HG03342 (cell line): ENCODE data around the gene FNDC3A.

Experiments used
- ATAC-seq: cut with Tn5 transposase; IDR thresholded peaks from one replicate; pipeline ENCODE4 v1.9.1; 2021; ENCODE audit warnings: mild to moderate bottlenecking, moderate library complexity; ENCODE audit not compliant: unreplicated experiment

The FNDC3A gene

DNA sequence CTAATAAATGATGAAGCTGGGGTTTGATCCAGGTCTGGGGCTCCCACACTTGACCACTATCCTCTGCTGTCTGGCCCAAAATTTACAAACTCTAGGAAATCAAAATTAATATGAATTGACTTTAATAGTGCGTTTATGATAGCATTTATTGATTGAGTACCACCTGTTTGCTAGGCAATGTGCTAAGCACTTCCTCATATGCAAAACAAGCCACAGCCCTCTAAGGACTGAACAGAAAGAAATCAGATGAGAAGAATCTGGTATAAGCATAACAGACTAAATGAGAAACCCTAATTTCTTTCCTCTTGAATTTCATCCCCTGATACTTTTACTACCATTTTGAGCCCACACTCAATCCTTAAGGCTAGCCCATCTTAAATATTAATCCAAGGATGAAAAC, 237.8 kb downstream of the FNDC3A start:
- no peak for ATAC-seq

DNA sequence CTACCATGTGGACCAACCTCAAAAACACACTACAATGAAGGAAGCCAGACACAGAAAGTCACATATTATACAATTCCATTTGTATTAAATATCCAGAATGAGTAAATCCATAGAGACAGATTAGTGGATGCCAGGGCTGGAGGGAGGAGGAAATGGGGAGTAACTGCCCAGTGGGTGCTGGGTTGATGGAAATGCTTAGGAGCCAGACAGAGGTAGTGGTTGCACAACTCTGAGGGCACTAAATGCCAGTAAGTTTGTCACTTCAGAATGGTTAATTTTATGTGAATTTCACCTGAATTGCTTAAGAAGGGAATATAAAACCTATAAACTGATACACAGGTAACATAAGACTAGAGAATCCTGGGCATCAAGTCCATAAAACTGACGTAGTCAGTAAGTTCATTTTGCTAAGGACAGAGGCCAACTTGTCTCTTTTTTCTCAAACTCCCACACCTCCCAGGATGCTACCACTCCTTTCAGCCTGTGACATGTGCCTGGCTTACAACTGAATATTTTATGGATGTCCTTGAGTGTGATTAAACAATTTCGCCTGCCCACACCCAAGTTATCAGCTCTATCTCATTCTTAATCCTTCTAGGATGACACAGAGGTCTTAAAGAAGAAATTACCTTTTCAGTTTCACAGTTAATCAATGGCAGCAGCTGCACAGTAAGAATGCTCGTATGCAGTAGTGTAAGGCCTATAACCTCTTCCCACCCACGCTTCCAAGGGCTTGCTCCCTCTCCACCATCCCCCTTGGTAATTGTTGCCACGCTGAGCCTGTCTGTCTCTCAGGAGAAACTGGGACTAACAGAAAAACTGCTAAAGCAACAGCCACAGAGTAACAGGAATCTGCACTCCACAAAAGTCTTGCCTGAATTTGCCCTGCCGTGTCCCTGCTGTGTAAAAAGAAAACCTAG, 238.5 kb downstream of the FNDC3A start:
- ATAC-seq, result no peak

DNA sequence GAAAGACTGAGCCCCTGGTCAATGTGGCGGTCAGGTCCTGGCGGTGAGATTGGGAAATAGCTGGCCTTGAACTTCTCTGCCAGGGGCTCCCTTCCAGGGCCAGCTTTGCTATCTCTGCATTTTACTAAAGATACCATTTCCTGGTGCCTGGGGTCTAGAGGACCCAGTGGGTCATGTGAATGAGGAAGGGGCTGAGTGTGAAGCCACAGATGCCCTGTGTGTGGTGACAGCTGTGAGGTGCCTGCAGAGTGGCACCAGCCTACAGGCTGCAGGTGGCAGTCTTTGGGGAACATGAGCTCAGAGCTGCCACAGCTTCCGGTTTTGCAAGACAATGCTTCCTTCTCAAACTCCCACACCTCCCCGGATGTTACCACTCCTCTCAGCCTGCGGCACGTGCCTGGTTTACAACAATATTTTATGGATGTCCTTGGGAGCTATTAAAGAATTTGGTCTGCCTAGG, 239.2 kb downstream of the FNDC3A start:
- no peak for ATAC-seq

DNA sequence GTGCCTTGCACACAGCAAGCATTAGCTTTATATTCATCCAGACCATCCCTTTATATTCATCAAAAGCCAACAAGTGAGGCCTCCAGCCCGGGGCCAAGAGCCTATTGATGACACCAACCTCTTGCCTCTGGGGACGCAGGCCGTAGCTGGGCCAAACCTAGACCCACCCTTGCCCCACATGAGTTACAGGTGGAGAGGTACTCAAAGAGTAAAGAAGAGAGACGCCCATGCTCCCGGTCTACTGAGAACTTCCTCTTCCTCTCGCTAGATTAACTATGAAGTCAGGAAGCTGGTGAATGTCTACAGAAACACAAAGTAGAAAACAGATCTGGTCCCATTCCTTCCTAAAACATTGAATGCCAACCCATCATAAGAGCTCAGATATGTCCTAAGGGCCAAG, 240.6 kb downstream of the FNDC3A start:
- ATAC-seq, result no peak

DNA sequence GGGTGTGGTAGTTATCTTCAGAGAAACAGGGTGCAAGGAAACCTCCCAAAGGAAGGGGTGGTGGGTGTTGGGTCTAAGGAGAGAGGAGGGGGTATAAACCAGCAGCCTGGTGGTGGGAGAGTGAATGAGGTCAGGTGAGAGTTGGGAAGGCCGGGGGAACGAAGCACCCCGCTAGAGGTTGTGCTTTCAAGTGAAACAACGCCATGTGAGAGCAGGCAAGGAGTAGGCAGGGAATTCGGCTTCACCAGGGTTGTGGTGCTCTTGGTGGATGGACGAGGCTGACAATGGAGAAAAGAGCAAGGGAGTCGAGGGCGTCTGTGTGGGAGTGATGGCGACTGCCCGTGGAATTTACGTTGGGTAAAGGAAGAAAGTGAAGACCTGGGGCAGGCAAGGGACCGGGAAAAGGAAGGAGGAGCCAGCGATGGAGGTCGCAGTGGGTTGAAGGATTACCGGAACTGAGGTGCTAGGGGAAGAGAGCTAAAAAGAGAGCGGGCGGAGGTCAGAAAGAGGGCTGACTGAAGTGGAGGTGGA, 242.3 kb downstream of the FNDC3A start:
- ATAC-seq, result no peak

DNA sequence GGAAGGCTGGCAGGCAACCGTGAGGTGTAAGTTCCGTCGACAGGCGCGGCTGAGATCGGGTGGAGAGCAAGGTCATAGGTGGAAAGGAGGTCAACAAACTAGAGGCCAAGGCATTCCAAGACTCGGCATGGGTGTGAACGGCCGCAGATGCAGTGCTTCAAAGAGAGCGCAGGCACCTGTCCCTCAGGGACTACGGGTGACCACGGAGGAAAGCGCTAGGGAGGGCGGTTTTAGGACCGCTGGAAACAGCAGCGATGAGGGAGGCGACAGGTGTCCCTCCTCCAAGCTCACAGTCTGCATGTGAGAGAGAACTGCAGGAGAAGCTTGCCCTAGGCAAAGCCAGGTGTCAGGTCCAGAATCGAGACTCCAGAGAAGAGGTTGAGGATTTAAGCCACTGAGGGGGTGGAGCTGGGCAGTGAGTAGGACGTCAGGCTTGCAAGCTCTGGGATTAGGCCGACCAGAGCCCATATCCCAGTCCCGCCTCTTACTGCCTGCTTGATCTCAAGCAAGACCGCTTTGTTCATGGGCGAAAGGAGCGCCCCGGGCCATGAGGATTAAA, 242.9 kb downstream of the FNDC3A start:
- no peak for ATAC-seq

DNA sequence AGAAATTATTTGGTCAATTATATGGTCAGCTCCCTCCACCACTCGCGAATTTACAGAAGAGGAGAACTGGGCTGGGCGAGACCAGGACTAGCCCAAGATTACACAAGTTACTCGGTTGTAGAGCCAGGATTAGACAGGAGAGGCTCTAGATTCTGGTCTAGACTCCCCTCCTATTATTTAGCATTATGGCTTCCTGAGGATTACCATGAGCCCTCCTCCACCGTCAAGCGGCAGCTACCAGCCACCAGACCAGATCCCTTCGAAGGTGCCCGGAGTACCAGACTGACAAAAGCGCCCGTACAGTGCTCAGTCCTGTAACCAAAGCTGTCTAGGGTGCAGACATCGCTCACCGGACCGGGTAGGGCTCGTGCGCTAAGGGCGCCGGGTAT, 243.9 kb downstream of the FNDC3A start:
- no peak for ATAC-seq

DNA sequence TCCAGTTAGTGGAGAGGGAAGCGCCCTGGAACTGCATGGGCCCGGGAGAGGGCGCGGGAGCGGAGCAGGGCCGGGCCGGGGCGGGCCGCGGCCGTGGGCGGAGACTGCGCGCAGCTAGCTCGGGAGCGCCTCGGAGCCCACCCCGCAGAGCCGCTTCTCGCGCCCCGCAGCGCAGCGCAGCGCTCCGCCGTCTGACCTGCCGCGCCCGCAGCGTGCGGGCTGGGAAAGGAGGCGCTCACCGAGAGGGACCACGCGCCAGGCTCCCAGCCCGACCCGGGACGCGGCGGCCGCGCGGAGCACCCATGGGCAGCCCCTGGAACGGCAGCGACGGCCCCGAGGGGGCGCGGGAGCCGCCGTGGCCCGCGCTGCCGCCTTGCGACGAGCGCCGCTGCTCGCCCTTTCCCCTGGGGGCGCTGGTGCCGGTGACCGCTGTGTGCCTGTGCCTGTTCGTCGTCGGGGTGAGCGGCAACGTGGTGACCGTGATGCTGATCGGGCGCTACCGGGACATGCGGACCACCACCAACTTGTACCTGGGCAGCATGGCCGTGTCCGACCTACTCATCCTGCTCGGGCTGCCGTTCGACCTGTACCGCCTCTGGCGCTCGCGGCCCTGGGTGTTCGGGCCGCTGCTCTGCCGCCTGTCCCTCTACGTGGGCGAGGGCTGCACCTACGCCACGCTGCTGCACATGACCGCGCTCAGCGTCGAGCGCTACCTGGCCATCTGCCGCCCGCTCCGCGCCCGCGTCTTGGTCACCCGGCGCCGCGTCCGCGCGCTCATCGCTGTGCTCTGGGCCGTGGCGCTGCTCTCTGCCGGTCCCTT, 244.5 kb downstream of the FNDC3A start, which contains the start of gene MLNR:
Gene MLNR (plus strand): TSS at position 303 of the 820 bp plus-strand sequence. CDS start 0 bp downstream, at position 303.
- ATAC-seq, result peak; percentile 55

DNA sequence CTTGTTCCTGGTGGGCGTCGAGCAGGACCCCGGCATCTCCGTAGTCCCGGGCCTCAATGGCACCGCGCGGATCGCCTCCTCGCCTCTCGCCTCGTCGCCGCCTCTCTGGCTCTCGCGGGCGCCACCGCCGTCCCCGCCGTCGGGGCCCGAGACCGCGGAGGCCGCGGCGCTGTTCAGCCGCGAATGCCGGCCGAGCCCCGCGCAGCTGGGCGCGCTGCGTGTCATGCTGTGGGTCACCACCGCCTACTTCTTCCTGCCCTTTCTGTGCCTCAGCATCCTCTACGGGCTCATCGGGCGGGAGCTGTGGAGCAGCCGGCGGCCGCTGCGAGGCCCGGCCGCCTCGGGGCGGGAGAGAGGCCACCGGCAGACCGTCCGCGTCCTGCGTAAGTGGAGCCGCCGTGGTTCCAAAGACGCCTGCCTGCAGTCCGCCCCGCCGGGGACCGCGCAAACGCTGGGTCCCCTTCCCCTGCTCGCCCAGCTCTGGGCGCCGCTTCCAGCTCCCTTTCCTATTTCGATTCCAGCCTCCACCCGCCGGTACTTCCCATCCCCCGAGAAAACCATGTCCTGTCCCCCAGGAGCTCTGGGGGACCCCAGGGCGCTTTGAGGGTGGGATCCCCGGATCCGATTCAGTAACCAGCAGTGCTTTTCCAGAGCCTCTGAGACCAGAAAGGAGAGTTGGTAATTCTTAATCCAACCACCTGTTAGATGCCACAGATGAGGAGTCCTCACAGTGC, 245.3 kb downstream of the FNDC3A start:
- no peak for ATAC-seq

DNA sequence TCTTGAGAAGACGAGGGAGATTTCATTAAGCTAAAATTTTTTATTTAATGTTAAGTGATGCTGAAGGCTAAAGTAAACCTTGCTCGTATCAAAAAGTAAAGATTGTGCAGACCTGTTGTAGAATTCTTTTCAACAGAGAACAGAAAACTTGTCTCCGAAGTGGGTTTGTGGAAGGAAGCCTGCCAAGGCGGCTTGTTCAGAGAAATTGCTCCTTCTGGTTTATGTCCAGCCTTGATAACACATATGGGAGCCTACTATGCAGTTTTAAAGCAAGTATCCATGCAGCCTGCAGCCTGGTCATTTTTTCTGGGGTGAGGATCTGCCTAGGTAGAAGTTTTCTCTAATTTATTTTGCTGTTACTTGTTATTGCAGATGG, 245.9 kb downstream of the FNDC3A start:
- no peak for ATAC-seq

DNA sequence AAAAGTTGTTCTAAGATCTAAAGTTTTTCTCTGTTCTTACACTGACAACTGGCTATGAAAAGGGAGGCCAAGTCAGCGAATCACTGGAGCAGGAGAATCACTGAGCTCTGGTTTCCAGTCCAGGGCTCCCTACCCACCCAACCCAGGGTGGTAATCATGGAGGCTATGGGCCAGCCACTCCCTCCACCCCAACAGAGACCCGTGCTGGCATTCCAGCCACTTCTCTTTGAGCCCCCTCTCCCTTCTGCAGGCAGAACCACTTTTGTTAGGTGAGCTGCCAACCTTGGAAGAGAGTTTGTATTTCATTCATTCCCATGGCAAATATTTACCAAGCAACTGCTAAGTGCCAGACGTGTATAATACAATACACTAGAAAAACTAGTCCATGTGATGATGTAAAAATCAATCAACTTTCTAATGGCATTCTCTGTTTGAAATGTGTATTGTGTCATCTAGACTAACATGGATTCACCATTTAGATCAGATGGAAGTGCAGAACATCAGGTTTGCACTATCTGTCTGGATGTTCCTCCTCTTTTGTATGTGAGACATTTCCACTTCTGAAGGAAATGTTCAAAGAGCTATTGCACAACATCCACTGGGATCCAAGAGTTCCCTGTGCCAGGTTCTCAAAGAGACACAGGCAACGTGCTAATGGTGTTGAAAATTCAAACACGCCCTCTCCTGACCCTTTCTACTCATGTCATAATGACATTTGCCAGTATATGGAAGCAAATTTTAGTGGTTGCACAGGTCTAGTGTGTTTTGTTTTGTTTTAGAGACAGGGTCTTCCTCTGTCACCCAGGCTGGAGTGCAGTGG, 249.7 kb downstream of the FNDC3A start:
- no peak for ATAC-seq

DNA sequence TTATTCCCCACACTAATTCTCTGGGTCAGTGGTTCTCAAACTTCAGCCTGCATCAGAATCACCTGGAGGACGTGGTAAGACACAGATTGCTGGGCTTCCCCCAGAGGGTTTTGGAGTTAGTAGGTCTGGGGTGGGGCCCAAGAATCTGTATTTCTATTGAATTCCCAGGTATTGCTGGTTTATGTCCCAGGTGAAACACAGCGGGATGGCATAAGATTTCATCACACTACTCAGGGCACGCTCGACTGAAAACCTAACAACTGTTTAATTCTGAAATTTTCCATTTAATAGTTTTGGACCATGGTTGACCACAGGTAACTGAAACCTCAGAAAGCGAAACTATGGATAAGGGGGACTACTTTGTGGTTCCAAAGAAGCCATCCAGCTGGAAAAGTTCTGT, 250.9 kb downstream of the FNDC3A start:
- ATAC-seq, result no peak

DNA sequence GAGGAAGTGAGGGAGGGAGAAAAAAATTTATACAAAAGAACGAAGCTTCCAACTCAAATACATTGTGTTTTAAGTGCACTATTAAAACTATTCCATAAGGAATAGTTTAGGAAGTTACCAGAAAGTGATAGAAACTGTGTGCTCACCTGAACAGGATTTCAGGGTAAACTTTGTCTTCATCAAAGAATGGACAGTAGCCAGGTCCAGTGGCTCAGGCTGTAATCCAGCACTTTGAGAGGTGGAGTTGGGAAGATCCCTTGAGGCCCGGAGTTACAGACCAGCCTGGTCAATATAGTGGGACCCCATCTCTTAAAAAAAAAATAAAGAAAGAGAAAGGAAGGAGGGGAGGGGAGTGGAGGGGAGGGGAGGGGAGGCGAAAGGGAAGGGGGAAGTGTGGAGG, 259.0 kb downstream of the FNDC3A start:
- ATAC-seq, result no peak

DNA sequence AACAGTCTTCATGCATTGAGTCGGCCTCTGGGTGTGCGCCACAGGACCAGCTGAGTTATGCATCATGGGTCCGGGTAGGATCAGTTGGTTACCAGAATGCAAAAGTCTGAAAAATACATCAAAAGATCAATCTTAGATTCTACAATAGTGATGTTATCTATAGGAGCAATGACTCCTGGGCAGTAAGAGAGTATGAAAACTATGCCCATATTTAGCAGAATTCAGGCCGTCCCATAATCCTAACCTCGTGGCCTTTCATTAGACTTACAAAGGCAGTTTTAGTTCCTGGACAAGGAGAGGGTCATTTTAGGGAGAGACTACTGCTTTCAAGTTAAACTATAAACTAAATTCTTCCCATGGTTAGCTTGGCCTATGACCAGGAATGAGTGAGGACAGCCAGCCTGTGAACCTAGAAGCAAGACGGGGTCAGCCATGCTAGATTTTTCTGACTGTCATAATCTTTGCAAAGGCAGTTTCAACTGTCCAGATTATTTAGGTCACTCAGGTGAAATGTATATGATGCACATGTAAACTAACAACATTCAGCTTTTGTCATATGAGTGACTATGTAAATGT, 260.2 kb downstream of the FNDC3A start:
- no peak for ATAC-seq

DNA sequence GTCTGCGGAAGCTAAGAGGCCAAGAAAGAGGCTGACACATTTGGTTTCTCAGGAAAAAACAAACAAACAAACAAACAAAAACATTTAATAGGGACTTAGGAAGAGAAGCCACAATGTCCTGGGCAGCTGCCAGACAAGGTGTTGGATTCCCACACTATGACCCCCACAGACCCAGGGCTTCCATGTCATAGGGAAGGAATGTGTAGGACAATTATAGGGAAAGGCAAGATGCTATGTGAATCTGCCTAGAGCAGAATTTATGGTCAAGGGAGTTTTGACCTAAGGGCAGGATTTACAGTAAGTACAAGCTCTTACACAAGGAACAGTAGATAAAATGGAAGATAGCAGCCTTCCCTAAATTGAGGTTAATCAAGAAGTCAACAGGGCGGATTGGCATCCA, 262.9 kb downstream of the FNDC3A start:
- ATAC-seq, result no peak

DNA sequence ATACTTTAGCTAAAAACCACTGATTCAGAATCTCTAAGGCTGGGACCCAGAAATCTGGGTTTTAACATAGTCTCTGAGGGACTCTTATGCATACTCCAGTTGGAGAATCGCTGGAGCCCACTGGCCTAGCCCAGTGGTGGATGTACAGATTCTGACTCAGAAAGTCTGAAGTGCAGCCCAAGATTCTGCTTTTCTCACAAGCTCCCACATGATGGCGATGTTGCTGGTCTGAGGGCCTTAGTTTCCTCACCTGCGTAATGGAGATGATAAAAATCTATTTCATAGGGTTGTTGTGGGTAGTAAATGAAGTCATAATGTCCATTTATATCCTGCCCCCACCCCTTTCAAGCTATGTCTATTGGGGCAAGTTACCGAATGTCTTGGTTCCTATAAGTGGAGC, 264.3 kb downstream of the FNDC3A start:
- no peak for ATAC-seq

DNA sequence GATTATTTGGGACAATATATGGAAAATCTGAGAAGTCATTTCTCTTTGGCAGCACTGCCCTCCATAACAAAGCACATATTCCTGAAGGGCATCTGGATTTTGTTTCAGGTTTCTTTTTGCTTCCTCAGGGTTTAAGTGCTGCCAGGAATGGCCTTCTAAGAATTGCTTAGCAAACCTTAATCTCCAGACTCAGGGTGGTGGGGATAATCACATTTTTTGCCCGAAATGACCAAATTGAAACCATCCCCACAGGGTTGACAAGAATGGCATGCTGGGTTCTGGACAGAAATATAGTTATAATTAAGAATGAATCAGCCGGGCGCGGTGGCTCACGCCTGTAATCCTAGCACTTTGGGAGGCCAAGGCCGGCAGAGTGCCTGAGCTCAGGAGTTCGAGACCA, 265.6 kb downstream of the FNDC3A start:
- no peak for ATAC-seq

DNA sequence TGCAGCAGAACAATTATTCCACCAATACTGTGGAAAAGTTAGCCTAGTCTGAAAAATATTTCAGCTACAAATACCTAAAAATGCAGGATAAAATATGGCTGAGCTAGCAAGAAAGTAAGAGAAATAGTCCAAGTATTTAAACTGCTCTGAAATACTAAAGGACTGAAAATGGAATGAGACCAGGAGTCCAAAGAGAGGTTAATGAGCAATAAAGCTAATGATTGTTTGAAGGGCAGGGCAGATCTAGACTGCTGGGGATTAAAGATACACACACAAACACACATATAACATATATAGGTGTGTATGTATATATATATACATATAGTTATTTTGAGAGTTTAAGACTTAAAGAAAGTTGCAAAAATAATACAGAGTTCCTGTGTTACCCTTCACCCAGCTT, 269.4 kb downstream of the FNDC3A start:
- no peak for ATAC-seq

DNA sequence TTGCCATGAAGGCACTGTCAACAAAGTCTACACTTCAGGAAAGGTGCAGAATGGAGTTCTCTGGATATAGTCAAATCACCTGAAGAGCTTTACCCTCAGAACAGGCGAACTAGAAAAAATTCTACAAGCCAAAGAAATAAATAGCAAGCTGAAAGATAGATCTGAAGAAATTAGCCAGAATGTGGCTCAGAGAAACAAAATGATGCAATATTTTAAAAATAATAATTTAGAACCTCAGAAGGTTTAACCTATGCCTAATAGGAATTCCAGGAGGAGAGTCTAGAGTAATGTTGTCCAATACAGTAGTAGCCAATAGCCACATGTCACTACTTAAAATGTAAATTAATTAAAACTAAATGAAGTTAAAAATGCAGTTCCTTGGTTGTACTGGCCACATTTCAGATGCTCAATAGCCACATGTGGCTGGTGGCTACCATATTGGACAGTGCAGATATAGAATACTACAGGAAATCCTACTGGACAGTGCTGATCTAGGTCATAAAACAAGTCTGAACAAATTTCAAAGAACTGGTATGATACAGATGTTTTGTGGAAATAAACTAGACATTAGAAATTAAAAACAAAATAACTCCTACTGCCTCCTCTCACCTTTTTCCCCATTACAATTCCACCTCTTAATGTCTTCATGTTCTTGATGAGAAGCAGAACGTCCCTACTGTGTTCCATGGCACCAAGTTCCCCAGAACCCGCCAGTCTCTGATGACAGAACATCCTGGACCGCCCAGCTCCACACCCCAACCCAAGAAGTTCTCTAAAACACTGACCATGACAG, 271.3 kb downstream of the FNDC3A start:
- peak; percentile 43 for ATAC-seq
